ENCODE measurements around the gene WNK2. TPM values are rescaled to one million over a fixed set of nuclear protein-coding genes. Genes with fewer than 3 reads are reported as not detected.

Gene WNK2
- total RNA-seq, 1 donor from 2014 or later: 9.7 TPM

DNA sequence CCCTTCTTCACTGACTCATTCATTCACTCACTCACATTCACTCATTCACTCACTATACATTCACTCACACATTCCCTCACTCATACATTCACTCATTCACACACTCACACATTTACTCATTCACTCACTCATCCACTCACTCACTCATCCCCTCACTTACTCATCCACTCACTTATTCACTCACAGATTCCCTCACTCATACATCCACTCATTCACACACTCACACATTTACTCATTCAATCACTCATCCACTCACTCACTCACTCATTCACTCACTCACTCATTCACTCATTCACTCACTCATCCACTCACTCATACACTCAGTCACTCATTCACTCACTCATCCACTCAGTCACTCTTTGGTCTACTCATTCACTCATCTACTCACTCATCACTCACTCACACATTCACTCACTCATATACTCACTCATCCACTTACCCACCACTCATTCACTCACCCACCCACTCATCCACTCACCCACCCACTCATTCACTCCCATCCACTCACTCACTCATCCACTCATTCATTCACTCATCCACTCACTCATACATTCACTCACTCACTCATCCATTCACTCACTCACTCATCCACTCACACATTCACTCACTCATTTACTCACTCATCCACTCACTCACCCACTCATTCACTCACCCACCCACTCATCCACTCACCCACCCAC lies 27.2 kb downstream of the WNK2 start:
- Histone ChIP-seq H3K27me3 (ENCODE audit: control insufficient read depth, insufficient read depth, low read length) (no peaks in the 10 kb centered on the region), H3K36me3 (ENCODE audit: control insufficient read depth, insufficient read depth, low read length) (no peaks in the 10 kb centered on the region), H3K4me3 (ENCODE audit: low read depth, low read length) (no peak overlapping the region)
- TF ChIP-seq, protein P1, sequence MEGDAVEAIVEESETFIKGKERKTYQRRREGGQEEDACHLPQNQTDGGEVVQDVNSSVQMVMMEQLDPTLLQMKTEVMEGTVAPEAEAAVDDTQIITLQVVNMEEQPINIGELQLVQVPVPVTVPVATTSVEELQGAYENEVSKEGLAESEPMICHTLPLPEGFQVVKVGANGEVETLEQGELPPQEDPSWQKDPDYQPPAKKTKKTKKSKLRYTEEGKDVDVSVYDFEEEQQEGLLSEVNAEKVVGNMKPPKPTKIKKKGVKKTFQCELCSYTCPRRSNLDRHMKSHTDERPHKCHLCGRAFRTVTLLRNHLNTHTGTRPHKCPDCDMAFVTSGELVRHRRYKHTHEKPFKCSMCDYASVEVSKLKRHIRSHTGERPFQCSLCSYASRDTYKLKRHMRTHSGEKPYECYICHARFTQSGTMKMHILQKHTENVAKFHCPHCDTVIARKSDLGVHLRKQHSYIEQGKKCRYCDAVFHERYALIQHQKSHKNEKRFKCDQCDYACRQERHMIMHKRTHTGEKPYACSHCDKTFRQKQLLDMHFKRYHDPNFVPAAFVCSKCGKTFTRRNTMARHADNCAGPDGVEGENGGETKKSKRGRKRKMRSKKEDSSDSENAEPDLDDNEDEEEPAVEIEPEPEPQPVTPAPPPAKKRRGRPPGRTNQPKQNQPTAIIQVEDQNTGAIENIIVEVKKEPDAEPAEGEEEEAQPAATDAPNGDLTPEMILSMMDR (IDR thresholded peaks at IDR 0.05; ENCODE audit: insufficient read depth, low read length, poor library complexity, severe bottlenecking): no peak
- no peak for DNase-seq (ENCODE audit: low read depth)

DNA sequence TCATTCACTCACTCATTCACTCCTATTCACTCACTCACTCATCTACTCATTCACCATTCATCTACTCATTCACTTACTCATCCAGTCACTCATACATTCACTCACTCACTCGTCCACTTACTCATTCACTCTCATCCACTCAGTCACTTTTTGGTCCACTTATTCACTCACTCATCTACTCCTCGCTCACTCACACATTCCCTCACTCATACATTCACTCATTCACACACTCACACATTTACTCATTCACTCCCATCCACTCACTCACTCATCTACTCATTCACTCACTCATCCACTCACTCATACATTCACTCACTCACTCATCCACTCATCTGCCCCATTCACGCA lies 27.7 kb downstream of the WNK2 start:
- Histone ChIP-seq H3K27me3 (ENCODE audit: control insufficient read depth, insufficient read depth, low read length) (no peaks in the 10 kb centered on the region), H3K4me3 (ENCODE audit: low read depth, low read length) (no peak overlapping the region), H3K36me3 (ENCODE audit: control insufficient read depth, insufficient read depth, low read length) (no peaks in the 10 kb centered on the region)
- DNase-seq (ENCODE audit: low read depth): no peak
- TF ChIP-seq, protein P1 (IDR thresholded peaks at IDR 0.05; ENCODE audit: insufficient read depth, low read length, poor library complexity, severe bottlenecking): no peak

DNA sequence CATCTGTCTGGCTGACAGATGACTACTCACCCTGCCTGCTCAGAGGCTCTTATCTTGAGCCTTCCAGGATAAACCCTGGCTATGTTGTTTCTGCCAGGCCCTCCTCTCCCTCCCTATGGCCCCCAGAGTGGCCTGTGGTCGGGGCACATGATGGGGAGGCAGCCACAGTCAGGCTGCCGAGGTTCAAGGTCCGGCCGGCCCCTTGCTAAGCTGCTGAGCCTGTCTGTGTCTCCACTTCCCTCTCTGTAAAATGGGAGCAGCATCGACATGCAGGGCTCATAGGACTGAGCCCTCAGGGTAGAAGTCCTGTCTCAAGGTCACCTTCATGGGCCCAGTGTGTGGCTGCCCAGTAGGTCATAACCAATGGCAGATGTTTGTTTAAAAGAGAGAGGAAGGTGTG lies 28.5 kb downstream of the WNK2 start:
- Histone ChIP-seq H3K36me3 (ENCODE audit: control insufficient read depth, insufficient read depth, low read length) (no peaks in the 10 kb centered on the region), H3K4me3 (ENCODE audit: low read depth, low read length) (no peak overlapping the region), H3K27me3 (ENCODE audit: control insufficient read depth, insufficient read depth, low read length) (no peaks in the 10 kb centered on the region)
- TF ChIP-seq, protein P1 (IDR thresholded peaks at IDR 0.05; ENCODE audit: insufficient read depth, low read length, poor library complexity, severe bottlenecking): no peak
- DNase-seq (ENCODE audit: low read depth): no peak

DNA sequence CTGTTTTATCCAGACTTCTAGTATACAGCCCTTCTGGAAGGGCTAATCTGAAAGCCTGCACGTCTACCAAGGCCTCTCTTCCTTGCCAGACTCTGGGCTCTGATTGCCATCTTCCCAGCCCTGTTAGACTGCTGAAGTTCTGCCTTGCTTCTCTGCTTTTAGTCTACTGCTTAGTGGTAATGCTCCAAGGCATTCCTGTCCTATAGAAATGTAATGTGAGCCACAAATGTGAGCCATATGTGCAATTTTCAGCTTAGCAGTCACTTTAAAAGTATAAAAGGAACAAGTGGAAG lies 32.1 kb downstream of the WNK2 start:
- H3K36me3 ChIP-seq (ENCODE audit: control insufficient read depth, insufficient read depth, low read length): no peaks in the 10 kb centered on the region
- TF ChIP-seq, protein P1 (IDR thresholded peaks at IDR 0.05; ENCODE audit: insufficient read depth, low read length, poor library complexity, severe bottlenecking): no peak
- DNase-seq (ENCODE audit: low read depth): no peak
- no peaks in the 10 kb centered on the region for H3K27me3 ChIP-seq (ENCODE audit: control insufficient read depth, insufficient read depth, low read length)
- no peak overlapping the region for H3K4me3 ChIP-seq (ENCODE audit: low read depth, low read length)

DNA sequence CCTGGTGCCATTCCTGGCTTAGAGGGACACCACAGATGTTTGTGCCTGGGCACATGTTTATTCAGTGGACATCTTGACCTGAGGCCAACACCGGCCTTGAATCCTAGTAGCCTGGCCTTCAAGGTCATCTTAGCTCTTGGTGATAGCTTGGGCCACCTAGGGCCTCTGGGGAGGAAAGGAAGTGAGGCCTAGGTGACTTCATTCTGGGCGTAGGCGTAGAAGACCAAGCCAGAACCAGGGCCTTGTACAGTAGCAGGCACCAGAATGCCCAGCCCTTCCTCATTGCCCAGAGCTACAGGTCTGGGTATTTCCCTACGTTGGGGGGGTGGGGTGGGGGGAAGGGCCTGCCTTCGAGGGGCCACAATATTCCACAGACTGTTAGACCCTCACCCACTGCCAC lies 33.8 kb downstream of the WNK2 start:
- Histone ChIP-seq H3K27me3 (ENCODE audit: control insufficient read depth, insufficient read depth, low read length) (no peaks in the 10 kb centered on the region), H3K36me3 (ENCODE audit: control insufficient read depth, insufficient read depth, low read length) (no peaks in the 10 kb centered on the region), H3K4me3 (ENCODE audit: low read depth, low read length) (no peak overlapping the region)
- no peak for DNase-seq (ENCODE audit: low read depth)
- TF ChIP-seq, protein P1 (IDR thresholded peaks at IDR 0.05; ENCODE audit: insufficient read depth, low read length, poor library complexity, severe bottlenecking): no peak

DNA sequence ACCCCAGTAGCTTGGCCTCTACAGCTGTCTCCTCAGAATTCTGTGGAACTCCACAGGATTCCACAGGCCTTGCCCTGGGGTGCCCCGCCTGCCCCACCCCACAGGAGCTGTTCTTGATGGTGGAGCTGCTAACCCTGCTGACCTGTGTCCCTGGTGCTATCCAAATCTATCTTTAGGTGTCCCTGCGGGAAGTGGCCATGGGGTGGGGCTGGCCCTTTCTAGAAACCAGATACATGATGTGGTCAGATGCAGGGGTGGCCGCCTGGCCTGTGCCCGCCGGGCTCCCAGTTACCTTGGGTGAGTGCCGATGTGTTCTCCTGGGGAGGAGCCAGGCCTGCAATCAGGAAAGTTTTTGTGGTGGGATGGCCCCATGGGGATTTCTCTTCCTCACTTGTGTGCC lies 34.2 kb downstream of the WNK2 start:
- Histone ChIP-seq H3K36me3 (ENCODE audit: control insufficient read depth, insufficient read depth, low read length) (no peaks in the 10 kb centered on the region), H3K27me3 (ENCODE audit: control insufficient read depth, insufficient read depth, low read length) (no peaks in the 10 kb centered on the region)
- TF ChIP-seq, protein P1 (IDR thresholded peaks at IDR 0.05; ENCODE audit: insufficient read depth, low read length, poor library complexity, severe bottlenecking): no peak

More for the DNA sequence above, 34.2 kb downstream of the WNK2 start:
- H3K4me3 ChIP-seq (ENCODE audit: low read depth, low read length): no peak overlapping the region
- DNase-seq (ENCODE audit: low read depth): no peak
